HEK293T (cell line): ENCODE results near the gene MYO1H.

Experiments
- CTBP1 ChIP-seq: fragments of 450-650 bp; IDR thresholded peaks from 2 replicates; pipeline ENCODE4 v1.6.1; 2016; ENCODE audit warnings: borderline replicate concordance
- FOXA1 ChIP-seq: fragments of 450-650 bp; IDR thresholded peaks from 2 replicates; pipeline ENCODE4 v1.6.1; 2016; ENCODE audit warnings: mild to moderate bottlenecking
- FOXM1 ChIP-seq: fragments of 450-650 bp; IDR thresholded peaks from 2 replicates; pipeline ENCODE4 v1.6.1; 2017; ENCODE audit warnings: mild to moderate bottlenecking, borderline replicate concordance
- PKNOX1 ChIP-seq: fragments of 450-650 bp; IDR thresholded peaks from 2 replicates; pipeline ENCODE4 v1.6.1; 2016
- SUZ12 ChIP-seq: fragments of 450-650 bp; IDR thresholded peaks from 2 replicates; pipeline ENCODE4 v1.6.1; 2016; ENCODE audit warnings: mild to moderate bottlenecking
- TARDBP ChIP-seq: fragments of 450-650 bp; IDR thresholded peaks from 2 replicates; pipeline ENCODE4 v1.6.1; 2016

DNA sequence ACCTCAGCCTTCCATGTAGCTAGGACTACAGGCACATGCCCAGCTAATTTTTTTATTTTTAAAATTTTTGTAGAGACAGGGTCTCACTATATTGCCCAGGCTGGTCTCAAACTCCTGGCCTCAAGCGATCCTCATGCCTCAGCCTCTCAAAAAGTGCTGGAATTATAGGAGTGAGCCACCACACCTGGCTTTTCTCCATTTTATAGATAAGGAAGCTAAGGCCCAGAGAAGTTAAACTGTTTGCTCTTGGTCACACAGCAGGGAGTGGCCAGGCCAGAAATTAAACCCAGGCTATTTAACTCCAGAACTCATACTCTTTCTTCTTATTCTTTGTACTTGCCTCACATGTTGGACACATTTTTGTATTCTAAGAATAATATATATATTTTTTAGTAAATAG lies 146.2 kb downstream of the MYO1H start:
- TF ChIP-seq FOXM1: no peak
- no peak for TF ChIP-seq SUZ12
- no peak for TF ChIP-seq FOXA1
- TF ChIP-seq TARDBP: no peak
- TF ChIP-seq CTBP1: no peak
- no peak for TF ChIP-seq PKNOX1
